Measurements from ENCODE around the gene RYR1. TPM values are rescaled to one million over a fixed set of nuclear protein-coding genes. Genes with fewer than 3 reads are reported as not detected.
"Not testable (repeated sequence)": the region's sequence is repeated elsewhere in the genome, so short reads cannot be mapped to it uniquely, and the experiment has no call there.

The RYR1 gene
- total RNA-seq, 1 donor from 2014 or later = 21.1 TPM

DNA sequence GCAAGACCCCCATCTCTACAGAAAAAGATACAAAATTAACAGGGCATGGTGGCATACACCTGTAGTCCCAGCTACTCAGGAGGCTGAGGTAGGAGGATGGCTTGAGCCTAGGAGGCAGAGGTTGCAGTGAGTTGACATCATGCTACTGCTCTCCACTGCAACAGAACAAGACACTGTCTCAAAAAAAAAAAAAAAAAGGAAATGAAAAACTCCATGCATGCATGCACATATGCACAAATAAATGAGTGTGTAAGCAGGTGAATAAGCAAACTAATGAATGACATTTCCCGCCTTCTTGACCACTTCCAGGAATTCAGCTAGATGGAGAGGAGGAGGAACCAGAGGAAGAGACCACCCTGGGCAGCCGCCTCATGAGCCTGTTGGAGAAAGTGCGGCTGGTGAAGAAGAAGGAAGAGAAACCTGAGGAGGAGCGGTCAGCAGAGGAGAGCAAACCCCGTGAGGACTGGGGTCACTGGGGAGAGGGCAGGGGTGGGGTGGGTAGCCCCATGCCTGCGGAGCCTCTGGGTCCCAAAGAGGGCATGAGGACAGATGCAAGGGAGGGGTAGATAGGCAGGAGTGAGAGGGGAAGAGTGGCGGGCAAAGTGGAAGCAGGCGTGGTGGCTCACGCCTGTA lies 58.8 kb downstream of the RYR1 start:
- DNase-seq = no peak

DNA sequence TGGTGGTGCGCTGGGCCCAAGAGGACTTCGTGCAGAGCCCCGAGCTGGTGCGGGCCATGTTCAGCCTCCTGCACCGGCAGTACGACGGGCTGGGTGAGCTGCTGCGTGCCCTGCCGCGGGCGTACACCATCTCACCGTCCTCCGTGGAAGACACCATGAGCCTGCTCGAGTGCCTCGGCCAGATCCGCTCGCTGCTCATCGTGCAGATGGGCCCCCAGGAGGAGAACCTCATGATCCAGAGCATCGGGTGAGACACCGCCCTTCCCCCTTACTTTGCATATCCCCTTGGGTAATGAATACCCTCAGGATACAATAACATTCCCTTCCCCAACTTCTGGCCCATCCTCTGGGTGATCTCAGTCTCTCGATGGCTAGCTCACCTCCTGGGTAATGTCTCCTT lies 60.9 kb downstream of the RYR1 start:
- no peak for DNase-seq

DNA sequence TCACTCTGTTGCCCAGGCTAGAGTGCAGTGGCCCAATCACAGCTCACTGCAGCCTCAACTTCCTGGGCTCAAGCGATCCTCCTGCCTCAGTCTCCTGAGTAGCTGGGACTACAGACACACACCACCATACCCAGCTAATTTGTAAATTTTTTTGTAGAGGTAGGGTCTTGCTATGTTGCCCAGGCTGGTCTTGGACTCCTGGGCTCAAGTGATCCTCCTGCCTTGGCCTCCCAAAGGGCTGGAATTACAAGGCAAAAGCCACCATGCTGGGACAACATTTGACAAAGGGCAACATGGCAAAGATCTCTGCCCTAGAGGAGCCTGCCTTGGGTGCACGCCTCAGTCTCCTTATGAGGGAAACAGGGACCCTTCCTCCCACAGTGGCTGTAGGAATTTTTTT lies 61.9 kb downstream of the RYR1 start:
- DNase-seq = not testable (repeated sequence)

DNA sequence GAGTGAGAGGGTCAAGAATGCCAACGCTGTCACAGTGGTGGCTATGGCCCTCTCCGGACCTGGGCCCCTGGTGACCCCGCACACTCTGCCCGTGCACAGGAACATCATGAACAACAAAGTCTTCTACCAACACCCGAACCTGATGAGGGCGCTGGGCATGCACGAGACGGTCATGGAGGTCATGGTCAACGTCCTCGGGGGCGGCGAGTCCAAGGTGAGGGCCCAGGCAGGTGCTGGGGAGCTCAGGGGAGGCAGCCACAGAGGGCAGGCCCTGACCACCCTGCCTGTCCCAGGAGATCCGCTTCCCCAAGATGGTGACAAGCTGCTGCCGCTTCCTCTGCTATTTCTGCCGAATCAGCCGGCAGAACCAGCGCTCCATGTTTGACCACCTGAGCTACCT lies 62.6 kb downstream of the RYR1 start:
- no peak for DNase-seq

DNA sequence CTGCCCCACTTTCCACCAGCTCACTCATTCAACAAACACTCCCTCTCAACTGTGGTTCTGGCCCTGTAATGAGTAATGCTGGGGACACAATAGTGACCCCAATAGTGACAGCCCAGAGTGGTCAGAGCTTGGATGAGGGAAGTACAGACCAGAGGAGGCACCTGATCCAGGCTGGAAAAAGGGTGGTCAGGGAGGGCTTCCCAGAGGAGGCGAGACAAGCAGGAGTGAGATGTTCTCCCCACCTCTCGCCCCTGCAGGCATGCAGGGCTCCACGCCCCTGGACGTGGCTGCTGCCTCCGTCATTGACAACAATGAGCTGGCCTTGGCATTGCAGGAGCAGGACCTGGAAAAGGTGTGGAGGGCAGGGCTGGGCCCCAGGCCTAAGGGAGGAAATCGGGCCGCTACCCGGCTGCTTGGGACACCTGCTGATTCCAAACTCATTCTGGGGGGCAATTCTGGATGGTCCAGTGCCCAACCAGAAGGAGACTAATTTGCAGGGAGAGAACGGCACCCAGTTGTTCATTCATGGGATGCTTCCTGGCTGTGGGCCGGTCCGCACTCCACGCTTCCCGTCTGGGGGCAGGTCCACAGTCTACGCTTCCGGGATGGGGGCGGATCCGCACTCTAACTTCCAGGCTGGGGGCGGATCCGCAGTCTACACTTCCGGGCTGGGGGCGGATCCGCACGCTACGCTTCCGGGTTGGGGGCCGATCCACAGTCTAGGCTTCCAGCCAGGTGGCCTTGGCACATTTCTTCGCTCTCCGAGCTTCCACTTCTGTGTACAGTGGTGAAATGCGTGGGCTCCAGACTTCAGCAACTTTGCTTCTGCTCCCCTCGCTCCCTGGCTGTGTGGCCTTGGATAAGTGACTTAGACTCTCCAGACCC lies 63.4 kb downstream of the RYR1 start:
- DNase-seq = no peak

DNA sequence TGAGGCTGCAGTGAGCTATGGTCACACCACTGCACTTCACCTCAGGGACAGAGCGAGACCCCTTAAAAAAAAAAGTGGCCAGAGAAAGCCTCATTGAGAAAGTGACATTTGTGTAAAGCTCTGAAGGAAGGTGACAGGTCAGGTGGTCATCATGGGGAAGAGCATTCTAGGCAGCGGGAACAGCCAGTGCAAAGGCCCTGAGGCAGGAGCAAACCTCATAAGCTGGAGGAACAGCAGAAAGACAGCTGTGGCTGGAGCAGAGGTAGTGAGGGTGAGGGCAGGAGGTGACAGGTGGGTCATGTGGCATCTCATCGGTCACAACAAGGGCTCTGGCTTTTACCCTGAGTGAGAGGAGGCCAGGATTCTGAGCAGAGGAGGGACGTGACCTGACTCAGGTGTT lies 64.4 kb downstream of the RYR1 start:
- DNase-seq = no peak

DNA sequence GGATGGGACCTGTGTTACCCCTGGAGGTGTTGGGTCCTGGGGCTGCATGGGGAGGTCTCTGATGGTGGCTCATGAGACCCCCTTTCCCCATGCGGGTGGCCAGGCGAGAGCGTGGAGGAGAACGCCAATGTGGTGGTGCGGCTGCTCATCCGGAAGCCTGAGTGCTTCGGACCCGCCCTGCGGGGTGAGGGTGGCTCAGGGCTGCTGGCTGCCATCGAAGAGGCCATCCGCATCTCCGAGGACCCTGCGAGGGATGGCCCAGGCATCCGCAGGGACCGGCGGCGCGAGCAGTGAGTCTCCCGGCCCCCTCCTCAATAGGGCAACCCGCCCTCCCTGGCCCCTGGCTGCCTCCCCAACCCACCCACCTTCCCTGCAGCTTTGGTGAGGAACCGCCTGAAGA lies 66.0 kb downstream of the RYR1 start:
- no peak for DNase-seq

DNA sequence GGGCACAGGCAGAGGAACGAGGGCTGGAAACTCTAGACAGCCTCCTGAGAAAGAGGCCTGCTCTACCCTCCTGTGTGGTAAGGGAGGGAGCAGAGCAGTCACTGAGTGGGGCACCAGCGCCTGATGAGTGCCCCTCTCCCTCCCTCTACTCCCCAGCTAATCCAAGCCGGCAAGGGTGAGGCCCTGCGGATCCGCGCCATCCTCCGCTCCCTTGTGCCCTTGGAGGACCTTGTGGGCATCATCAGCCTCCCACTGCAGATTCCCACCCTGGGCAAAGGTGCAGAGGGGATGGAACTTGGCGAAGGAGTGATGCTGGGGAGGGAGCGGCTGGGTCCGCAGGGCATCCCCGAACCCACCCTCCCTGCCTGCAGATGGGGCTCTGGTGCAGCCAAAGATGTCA lies 67.0 kb downstream of the RYR1 start:
- DNase-seq = no peak

DNA sequence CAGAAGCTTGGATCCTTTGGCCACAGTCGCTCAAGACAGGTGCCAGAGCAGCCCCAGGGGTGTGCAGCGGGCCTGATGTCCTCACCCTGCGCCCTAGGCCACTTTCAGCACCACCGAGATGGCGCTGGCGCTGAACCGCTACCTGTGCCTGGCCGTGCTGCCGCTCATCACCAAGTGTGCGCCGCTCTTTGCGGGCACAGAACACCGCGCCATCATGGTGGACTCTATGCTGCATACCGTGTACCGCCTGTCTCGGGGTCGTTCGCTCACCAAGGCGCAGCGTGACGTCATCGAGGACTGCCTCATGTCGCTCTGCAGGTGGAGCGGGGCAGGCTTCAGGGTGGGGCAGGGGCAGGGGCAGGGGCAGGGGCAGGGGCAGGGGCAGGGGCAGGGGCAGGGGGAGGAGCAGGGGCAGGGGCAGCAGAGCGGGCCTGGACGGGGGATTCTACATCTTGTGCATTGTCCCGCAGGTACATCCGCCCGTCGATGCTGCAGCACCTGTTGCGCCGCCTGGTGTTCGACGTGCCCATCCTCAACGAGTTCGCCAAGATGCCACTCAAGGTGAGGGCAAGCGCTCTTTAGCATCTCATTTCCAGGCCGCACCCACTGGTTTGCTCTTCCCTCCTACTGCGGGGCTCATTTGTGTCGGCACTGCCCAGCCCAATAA lies 69.1 kb downstream of the RYR1 start:
- DNase-seq = no peak

DNA sequence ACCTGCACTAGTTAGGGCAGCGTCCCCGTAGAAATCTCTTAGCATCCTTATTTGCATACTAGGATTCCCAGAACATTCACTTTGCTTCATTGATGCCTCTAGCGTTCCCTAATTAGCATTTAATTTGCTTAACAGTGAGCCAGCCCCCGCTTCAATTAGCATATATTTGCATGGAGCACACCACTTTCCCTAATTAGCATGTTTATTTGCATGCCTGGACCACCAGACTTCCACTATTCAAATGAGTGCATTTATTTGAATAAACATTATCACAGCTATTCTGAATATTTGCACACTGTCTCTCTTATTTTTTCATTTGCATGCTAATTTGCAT lies 69.6 kb downstream of the RYR1 start:
- DNase-seq = no peak

DNA sequence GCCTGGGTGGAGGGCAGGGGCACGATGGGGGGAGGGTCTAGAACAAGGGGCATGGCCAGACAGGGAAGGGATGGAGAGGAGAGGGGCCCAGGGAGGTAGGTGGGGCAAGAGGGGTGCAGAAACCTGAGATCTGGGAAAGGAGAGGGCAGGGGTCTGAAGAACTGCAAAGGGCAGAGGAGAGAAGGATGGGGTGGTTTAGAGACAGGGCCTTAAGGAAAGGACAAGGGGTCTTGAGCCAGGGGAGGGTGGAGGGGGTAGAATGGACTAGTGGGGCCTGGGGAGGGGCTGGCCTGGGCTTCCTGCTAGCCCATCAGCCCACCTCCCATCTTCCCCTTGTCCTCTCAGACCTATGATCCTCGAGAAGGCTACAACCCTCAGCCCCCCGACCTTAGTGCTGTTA lies 72.5 kb downstream of the RYR1 start:
- no peak for DNase-seq

DNA sequence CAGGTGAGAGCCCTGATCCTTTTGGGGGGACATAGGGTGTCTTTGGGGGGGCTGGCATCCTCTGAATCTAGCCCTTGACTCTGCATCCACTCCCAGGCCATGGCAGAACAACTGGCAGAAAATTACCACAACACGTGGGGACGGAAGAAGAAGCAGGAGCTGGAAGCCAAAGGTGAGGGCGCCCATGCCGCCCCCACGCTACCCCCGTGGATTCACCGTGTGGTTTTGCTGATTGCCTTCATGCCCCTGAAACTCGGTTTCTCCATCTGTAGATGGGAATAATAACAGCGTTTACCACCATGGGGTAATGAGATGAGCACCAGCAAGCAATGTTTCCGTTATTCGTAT lies 72.9 kb downstream of the RYR1 start:
- DNase-seq = no peak

DNA sequence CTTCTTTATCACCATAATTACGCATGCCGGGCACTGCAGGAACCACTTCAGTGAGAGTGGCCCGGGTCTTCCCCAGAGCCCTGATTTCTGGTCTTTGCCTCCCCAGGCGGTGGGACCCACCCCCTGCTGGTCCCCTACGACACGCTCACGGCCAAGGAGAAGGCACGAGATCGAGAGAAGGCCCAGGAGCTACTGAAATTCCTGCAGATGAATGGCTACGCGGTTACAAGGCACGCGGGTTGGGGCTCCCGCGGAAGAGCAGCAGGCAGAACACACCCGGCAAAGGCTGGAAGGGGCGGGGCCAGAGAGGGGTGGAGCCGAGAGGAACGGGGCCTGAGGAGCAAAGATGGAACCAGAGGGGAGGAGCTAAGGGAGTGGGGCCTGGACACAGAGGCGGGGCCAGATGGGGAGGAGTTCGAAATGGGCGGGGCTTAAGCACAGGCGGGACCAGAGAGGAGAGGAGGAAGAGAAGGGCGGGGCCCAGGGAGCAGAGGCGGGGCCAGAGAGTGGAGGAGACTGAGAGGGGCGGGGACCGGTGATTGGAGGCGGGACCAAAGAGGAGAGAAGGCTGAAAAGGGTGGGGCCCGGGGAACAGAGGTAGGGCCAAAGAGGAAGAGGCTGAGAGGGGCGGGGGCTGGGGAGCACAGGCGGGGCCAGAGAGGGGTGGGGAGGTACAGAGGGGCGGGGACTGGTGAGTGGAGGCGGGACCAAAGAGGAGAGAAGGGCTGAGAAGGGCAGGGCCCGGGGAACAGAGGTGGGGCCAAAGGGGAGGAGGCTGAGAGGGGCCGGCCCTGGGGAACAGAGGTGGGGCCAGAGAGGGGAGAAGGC lies 73.4 kb downstream of the RYR1 start:
- no peak for DNase-seq

DNA sequence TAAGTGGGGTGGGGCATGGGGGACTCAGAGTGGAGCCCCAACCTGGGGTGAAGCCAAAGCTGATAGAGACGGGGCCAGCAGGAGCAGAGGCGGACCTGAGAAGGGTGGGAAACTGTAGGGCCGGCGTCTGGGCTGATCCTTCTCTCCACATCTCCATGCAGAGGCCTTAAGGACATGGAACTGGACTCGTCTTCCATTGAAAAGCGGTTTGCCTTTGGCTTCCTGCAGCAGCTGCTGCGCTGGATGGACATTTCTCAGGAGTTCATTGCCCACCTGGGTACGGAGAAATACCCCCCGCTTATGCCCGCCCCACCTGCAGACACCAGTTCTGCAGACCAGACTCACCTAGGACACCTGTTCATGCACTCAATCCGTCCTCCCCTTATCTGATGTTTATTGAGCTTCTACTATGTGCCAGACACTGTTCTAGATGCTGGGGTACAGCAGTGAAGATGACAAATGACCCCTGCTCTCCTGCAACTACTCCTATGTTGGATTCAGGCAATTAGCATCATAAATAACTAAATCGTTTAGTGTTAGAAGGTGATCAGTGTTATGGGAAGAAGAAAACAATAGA lies 74.1 kb downstream of the RYR1 start:
- no peak for DNase-seq

DNA sequence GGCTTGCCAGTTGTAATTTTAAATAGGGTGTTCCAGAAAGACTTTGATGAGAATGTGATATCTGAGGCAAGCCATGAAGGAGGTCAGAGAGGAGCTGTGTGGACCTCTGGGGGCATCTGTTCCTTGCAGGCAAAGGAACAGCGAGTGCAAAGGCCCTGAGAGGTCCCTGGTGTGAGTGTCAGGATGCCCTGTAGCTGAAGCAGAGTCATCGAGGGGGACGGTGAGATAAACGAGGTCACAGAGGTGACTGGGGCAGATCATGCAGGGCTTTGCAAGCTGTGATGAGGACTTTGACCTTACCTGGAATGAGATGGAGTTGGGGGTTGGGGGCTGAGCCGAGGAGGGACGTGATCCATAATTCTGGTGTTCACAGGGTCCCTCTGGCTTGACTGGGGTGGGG lies 75.0 kb downstream of the RYR1 start:
- DNase-seq = no peak

DNA sequence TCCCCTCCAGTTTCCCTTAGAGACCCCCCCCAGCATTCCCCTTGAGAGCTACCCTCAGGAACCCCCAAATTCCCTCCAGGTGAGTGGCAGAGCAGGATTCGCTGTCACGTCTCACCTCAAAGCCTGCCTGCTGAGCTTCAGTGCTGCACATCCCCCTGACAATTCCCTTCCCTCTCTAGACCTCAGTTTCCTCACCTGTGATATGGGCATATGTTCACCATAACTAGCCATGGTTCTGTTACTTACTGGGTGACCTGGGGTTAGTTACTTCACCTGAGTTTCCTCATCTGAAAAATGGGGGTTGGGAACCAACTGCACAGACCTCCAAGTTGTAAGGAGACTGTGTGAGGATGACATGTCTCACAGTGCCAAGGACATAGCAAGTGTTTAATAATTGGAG lies 75.5 kb downstream of the RYR1 start:
- DNase-seq = no peak

DNA sequence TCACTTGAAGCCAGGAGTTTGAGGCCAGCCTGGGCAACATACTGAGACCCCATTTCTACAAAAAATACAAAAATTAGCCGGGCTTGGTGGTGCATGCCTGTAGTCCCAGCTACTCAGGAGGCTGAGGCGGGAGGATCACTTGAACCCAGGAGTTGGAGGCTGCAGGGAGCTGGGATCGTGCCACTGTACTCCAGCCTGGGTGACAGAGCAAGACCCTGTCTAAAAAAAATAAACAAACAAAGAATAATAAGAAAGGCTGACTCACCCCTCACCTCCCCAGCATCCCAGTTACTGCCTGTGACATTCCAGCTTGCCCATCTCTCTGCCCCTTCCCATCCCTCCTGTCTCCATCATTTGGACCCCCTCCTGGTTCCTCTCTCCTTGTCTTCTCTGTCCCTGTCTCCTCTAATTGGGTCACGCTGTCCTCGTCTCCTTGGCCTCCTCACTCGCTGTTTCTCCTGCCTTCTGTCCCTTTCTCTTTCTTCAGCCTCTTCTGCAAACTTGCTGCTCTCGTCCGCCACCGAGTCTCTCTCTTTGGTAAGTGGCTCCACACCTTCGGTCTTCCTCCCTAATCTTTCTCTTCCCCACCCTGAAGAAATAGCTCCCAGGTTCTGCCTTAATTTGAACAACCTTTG lies 77.7 kb downstream of the RYR1 start:
- DNase-seq = no peak

DNA sequence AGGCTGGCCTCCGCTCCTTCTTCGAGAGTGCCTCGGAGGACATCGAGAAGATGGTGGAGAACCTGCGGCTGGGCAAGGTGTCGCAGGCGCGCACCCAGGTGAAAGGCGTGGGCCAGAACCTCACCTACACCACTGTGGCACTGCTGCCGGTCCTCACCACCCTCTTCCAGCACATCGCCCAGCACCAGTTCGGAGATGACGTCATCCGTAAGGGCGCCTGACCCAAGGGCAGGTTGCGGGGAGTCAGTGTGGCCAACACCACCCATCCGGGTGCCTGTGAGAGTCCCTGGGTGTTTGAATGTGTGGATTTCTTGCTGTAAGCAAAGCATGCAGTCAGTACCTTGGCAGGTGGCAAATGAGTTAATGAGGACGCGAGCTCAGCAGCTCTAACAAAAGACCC lies 78.8 kb downstream of the RYR1 start:
- DNase-seq = no peak

DNA sequence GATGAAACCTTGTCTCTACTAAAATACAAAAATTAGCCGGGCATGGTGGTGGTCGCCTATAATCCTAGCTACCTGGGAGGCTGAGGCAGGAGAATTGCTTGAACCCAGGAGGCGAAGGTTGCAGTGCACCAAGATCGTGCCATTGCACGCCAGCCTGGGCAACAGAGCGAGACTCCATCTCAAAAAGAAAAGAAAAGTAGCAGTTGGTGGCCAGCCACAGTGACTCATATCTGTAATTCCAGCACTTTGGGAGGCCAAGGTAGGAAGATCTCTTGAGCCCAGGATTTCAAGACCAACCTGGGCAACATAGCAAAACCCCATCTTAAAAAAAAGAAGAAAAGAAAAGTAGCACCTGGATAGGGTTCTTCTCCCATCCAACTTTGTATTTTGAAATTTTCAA lies 79.7 kb downstream of the RYR1 start:
- not testable (repeated sequence) for DNase-seq

DNA sequence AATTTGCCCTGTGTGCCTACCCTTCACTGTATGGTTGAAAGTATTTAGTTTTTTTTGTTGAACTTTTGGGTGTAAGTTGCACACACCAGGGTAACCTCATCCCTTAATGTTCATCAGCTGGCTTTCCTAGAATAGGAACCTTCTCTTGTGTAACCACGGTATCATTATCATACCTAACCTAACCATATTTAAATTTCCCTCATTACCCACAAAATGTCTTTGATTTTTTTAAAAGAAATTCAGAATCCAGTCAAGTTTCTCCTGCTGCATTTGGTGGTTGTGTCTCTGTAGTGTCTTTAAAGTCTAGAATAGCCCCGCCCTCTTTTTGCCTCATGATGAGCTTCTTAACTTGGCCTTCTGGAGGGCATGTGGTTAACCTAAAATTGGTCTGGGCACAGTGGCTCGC lies 80.3 kb downstream of the RYR1 start:
- DNase-seq = no peak

DNA sequence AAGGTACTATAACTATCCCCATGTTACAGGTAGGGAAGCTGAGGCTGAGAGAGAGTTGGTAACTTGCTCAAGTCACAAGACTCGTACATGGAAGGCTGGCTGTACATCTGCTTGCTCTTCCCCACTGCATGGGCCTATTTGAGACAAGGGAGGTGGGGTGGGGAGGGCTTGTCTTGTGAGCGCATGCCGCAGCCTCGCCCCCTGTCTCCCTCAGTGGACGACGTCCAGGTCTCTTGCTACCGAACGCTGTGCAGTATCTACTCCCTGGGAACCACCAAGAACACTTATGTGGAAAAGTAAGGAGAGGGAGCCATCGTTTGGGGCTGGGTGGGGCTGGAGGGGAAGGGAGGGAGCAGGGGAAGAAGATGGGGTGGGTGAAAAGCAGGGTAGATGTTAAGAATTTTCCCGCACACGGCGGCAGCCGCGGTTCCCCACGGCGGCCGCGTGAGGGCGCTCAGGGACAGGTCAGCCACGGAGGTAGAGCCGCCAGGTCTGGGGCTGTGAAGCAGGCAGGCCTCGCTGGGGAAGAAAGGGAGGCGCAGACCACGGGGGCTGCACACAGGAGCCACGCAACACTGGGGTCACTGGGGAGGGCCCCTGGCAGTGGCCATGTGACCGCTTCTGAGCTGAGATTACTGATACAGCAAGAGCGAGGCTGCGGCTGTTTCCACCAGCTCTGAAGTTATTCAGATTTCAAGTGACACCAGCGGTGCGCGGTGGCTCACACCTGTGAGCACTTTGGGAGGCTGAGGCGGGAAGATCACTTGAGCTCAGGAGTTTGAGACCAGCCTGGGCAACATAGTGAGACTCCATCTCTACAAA lies 81.5 kb downstream of the RYR1 start:
- no peak for DNase-seq

All from skin of body (tissue), 2 donors.